ENCODE data around the gene UBLCP1.

UBLCP1 gene

DNA sequence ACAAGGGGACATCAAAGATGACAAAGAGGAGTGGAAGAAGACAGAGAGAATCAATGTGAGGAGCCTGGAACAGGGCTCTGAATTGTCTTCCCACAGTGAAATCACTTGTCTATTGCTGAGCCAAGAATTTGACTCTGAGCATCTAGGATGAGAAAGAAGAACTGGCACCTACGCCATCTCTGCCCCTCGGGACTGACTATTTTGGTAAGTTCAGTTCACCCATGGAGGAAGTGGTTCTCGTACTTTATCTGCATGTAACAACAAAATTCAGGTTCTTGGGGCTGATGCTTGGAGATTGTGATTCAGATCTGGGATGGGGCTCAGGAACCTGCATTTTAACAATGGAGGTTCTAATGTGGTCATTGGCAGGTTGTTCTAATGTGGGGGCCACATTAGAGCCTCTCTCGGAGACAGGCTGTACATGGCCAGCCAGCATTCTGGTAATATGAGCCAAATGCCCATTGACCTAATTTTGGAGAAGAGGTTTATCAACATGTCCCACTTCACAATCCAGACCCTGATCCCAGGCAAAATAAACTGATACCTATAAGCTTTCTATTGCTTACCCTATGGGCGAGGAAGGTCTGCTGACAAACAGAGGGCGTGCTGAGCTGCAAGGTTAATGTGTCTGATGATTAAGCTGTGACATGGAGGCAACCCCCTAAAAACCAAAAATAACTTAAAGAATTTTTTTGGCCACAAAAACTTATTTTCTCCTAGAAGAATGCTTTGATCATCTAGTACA is 69.9 kb downstream of the UBLCP1 start:
- no peak for DNase-seq (ENCODE audit: low read depth)

DNA sequence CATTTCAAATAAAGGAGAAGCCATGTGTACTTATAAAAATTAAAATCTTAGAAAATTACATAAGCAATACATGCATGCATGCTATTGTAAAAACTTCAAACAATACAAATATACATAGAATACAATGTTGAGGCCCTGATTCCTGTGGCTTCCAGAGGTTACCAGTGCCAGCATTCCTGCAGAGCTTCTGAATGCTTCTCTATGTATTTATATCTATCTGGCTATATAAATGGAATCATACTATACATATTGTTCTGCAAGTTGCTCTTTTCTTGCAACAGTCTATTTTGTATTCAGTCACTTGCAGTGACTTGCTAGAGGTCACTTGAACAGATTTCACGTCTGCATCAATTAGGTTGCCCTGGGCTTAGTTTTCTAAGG is 70.4 kb downstream of the UBLCP1 start:
- no peaks in the 10 kb centered on the region for H3K9me3 ChIP-seq (ENCODE audit: control insufficient read depth, low read length)
- peaks cover 7% of the 10 kb centered on the region for H3K4me1 ChIP-seq (ENCODE audit: control insufficient read depth, insufficient read depth, low read length)
- no peak overlapping the region for H3K9ac ChIP-seq (ENCODE audit: low read length)
- no peaks in the 10 kb centered on the region for H3K27me3 ChIP-seq (replicated peaks; ENCODE audit: control insufficient read depth, insufficient read depth, low read length)
- peak; percentile 43 for DNase-seq (ENCODE audit: low read depth)
- H3K4me3 ChIP-seq (ENCODE audit: low read length) = no peak overlapping the region
- no peaks in the 10 kb centered on the region for H3K36me3 ChIP-seq (ENCODE audit: control insufficient read depth, insufficient read depth, low read length, severe bottlenecking)

More for the DNA sequence above, 69.9 kb downstream of the UBLCP1 start:
- Histone ChIP-seq H3K27me3 (replicated peaks; ENCODE audit: control insufficient read depth, insufficient read depth, low read length) (no peaks in the 10 kb centered on the region), H3K9ac (ENCODE audit: low read length) (no peak overlapping the region), H3K4me3 (ENCODE audit: low read length) (no peak overlapping the region), H3K36me3 (ENCODE audit: control insufficient read depth, insufficient read depth, low read length, severe bottlenecking) (no peaks in the 10 kb centered on the region), H3K4me1 (ENCODE audit: control insufficient read depth, insufficient read depth, low read length) (peaks cover 7% of the 10 kb centered on the region), H3K9me3 (ENCODE audit: control insufficient read depth, low read length) (no peaks in the 10 kb centered on the region)
